Metanephros (tissue), 1 donor: ENCODE results near the gene ID4. TPM values are rescaled to one million over a fixed set of nuclear protein-coding genes. Genes with fewer than 3 reads are reported as not detected.

Source experiments
- total RNA-seq: library from RNA; depleted of rRNA; stranded (reverse); fragments of >200 nt; gene quantifications from one replicate; pipeline ENCODE4 v1.2.3, GENCODE V29; 2014

ID4 gene
- total RNA-seq: 126 TPM

GRCh38 chr6:19836799-19837510, at the start of gene ID4:
TSS of gene ID4 (plus strand) at chr6:19837370. CDS start at chr6:19837755, 385 bp downstream.

